Large intestine (tissue), 3 donors: ENCODE results near the gene HDDC2. TPM values are rescaled to one million over a fixed set of nuclear protein-coding genes. Genes with fewer than 3 reads are reported as not detected.

ENCODE experiments used
- DNase-seq, 2 donors: peaks; one replicate each; pipeline versions ENCODE4 v3.0.0 to v3.0.0-alpha.2; 2013
- H3K27ac ChIP-seq: one replicate; pipeline ENCODE4 v1.5.1; 2013; ENCODE audit warnings: low read length
- H3K27me3 ChIP-seq: 2 replicates; pipeline ENCODE4 v1.6.1; 2013; ENCODE audit warnings: low read length; ENCODE audit not compliant: control insufficient read depth, insufficient read depth
- H3K36me3 ChIP-seq: 2 replicates; pipeline ENCODE4 v1.6.1; 2013; ENCODE audit warnings: low read length; ENCODE audit not compliant: control insufficient read depth, insufficient read depth
- H3K4me1 ChIP-seq: one replicate; pipeline ENCODE4 v1.6.1; 2013; ENCODE audit warnings: low read length; ENCODE audit not compliant: control insufficient read depth, insufficient read depth
- H3K4me3 ChIP-seq: one replicate; pipeline ENCODE4 v1.5.1; 2013; ENCODE audit warnings: low read length
- H3K9me3 ChIP-seq: one replicate; pipeline ENCODE4 v1.6.1; 2013; ENCODE audit warnings: mild to moderate bottlenecking, low read depth, low read length, moderate library complexity; ENCODE audit not compliant: control insufficient read depth
- WGBS: methylation state at CpG from one replicate; pipeline ENCODE4 v1.1.5; 2013; ENCODE audit warnings: low lambda C conversion rate; ENCODE audit not compliant: insufficient coverage; 5-methylcytosine and 5-hydroxymethylcytosine counted together
- polyA plus RNA-seq: library from polyadenylated mRNA; unstranded; fragments of 120-200 nt; gene quantifications from one replicate; pipeline ENCODE4 v1.2.1, GENCODE V29; 2013

HDDC2 gene
- polyA plus RNA-seq, 1 donor, result 93.7 TPM

DNA sequence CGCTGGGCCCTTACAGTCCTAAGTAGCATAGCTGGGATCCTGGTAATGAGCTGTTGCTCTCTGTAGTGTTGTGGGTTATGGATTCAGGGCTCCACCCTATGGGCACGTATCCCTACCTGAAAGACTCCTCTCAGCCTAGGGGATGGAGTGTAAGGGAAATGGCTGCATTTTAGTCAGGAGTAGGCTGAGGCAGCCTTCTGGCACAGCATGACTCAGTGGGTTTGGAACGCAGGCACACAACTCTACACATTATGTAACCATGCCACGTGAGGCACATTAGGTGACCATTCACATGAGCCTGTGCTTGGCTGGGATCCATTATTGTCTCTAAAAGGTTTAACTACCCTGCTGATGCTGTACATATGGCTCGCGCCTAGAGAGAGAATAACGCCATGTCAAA, 27.8 kb downstream of the HDDC2 start:
- Histone ChIP-seq H3K27me3 (no peaks in the 10 kb centered on the region), H3K36me3 (peaks cover 32% of the 10 kb centered on the region), H3K4me1 (peaks cover 6% of the 10 kb centered on the region), H3K4me3 (no peak overlapping the region), H3K9me3 (no peaks in the 10 kb centered on the region), H3K27ac (no peak overlapping the region)
- DNase-seq, result no peak
- WGBS, result no CpG with 5 or more reads among the region's 7 CpGs

DNA sequence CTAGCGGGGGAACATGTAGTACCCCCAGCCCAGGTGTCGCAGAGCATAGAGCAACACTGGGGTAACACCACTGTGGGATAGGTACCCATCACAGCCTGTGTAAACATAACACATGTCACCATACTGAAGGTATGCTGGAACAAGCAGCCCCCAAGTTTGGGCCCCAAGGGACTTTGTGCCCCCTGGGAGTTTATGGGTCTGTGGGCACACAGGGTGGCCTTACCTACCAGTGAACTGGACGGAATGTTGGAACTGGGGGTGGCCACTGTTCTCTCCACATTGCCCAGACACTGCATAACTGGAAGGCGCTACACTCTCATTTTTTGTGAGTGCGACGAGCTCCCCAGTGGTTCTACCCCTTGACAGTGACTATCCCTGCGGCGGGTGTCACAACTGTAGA, 28.5 kb downstream of the HDDC2 start:
- Histone ChIP-seq H3K4me3 (no peak overlapping the region), H3K36me3 (peaks cover 32% of the 10 kb centered on the region), H3K9me3 (no peaks in the 10 kb centered on the region), H3K4me1 (peaks cover 6% of the 10 kb centered on the region), H3K27ac (no peak overlapping the region), H3K27me3 (no peaks in the 10 kb centered on the region)
- no peak for DNase-seq
- no CpG with 5 or more reads among the region's 8 CpGs for WGBS

DNA sequence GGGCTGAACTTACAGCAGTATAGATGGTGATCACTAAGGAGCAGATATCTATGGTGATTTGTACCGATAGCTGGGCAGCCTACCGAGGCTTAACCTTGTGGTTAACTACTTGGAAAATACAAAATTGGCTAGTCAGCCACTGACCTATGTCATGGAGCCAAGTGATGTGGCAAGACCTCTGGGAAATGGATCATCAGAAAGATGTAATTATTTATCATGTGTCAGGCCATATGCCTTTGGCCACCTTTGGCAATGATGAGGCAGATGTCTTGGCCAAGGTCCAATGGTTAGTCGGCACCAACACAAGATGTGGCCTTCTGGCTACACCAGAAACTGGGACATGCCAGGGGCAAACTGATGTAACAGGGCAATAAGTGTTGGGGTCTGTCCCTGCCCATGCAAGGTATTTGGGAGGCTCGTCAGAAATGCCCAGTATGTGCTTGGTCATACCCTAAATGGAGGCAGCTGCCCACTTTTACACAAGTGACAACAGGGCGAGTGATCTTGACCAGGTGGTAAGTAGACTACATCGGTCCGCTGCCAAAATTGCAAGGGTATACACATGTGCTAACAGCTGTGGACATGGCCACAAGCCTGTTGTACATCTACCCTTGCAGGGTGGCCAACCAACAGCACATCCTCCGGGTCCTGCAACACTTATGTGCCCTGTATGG, 30.1 kb downstream of the HDDC2 start:
- Histone ChIP-seq H3K27ac (no peak overlapping the region), H3K4me1 (peaks cover 6% of the 10 kb centered on the region), H3K9me3 (no peaks in the 10 kb centered on the region), H3K27me3 (no peaks in the 10 kb centered on the region), H3K4me3 (no peak overlapping the region), H3K36me3 (peaks cover 29% of the 10 kb centered on the region)
- DNase-seq, result no peak
- WGBS, result no CpG with 5 or more reads among the region's 8 CpGs

DNA sequence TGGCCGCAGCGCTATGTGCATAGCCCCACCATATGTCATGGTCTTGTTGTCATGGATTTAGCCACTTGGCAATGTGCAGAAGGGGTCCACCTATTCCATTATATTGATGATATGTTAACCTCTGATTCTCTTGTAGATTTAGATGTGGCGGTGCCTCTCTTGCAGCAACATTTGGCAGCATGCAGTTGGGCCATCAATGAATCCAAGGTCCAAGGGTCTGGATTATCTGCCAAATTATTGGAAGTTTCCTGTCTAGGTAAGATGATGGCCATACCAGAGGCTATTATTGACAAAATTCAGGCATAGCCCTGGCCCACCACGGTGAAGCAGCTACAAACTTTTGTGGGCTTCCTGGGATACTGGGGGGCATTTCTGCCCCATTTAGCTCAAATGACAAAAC, 31.4 kb downstream of the HDDC2 start:
- H3K27ac ChIP-seq, result no peak overlapping the region
- no CpG with 5 or more reads among the region's 4 CpGs for WGBS
- H3K4me1 ChIP-seq, result peaks cover 6% of the 10 kb centered on the region
- DNase-seq, result no peak
- H3K9me3 ChIP-seq, result no peaks in the 10 kb centered on the region
- no peak overlapping the region for H3K4me3 ChIP-seq
- H3K36me3 ChIP-seq, result peaks cover 22% of the 10 kb centered on the region
- no peaks in the 10 kb centered on the region for H3K27me3 ChIP-seq

DNA sequence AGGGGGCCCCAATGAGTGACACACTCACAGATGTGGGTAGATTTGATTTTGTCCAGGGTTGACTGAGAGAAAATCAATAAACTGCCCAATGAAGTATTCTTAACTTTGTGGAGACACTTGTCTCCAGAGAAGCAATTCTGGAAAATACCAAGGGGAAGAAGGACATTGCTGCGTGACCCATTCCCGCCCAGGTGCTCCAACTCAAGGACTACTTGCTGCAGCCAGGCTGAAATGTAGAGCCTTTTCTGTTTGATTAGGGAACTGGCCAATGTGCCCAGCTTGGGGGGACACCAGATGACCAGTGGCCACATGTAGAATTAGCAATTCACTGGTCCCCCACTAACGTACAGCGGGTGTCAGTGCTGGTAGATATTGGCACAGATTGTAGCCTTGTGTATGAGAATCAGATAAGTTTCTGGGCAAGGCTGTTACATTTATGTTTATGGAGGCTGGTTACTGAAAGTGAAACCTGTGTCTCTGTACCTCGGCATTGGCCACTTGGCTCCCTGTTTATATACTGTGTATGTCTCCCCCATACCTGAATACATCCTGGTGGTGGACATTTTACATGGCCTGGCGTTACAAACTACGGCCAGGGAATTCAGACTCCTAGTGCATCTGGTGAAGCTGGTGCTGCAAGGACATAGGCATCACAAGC, 32.3 kb downstream of the HDDC2 start:
- no peaks in the 10 kb centered on the region for H3K27me3 ChIP-seq
- H3K4me3 ChIP-seq, result no peak overlapping the region
- no CpG with 5 or more reads among the region's 7 CpGs for WGBS
- DNase-seq, result no peak
- peaks cover 24% of the 10 kb centered on the region for H3K36me3 ChIP-seq
- H3K9me3 ChIP-seq, result no peaks in the 10 kb centered on the region
- no peak overlapping the region for H3K27ac ChIP-seq
- peaks cover 6% of the 10 kb centered on the region for H3K4me1 ChIP-seq

DNA sequence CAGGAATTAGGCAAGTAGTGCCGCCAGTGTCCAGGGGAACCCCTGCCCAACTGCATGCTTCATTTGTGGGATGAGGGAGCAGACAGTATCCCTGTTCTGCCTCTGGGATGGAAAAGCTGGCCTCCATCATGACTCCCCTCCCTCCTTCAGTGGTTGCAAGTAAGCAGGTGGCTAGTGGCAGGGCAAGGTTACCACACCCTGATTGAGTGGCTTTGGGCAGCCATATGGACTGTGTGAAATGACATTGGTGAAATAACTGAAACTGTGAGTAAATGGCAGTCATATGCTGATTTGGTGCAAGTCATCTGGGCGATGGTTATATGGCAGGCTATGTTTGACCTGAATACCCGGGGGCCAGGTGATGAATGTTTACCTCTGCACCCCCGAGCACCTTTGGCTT, 33.0 kb downstream of the HDDC2 start:
- H3K9me3 ChIP-seq, result no peaks in the 10 kb centered on the region
- WGBS, result no CpG with 5 or more reads among the region's 4 CpGs
- no peak overlapping the region for H3K4me3 ChIP-seq
- no peak overlapping the region for H3K27ac ChIP-seq
- H3K36me3 ChIP-seq, result peaks cover 23% of the 10 kb centered on the region
- H3K27me3 ChIP-seq, result no peaks in the 10 kb centered on the region
- H3K4me1 ChIP-seq, result no peaks in the 10 kb centered on the region
- DNase-seq, result no peak

DNA sequence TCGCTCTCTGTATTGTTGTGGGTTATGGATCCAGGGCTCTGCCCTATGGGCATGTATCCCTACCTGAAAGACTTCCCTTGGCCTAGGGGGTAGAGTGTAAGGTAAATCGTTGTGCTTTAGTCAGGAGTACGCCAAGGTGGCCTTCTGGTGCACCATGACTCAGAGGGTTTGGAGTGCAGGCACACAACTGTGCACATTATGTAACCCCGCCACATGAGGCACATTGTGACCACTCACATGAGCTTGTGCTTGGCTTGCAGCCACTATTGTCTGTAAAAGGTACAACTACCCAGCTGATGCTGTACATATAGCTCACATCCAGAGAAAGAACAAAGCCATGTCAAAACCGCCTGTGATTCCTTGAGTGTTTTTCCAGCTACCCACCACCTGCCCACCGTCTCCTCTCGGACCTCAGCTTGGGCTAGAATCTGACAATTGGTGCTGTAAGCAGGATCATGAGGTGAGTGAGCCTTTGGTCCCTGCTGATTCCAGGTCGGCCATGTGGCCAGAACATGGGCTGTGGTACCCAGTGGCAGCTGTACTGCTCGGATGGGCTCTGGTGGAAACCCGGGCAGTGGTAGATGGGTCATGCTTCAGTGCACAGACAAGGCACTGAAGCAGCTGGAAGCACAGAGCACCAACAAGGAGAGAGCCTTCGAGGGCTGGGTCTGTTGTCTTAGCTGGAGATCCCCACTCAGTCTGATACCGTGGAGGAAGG, 33.8 kb downstream of the HDDC2 start:
- Histone ChIP-seq H3K27ac (no peak overlapping the region), H3K9me3 (no peaks in the 10 kb centered on the region), H3K36me3 (peaks cover 15% of the 10 kb centered on the region), H3K4me3 (no peak overlapping the region), H3K27me3 (no peaks in the 10 kb centered on the region), H3K4me1 (no peaks in the 10 kb centered on the region)
- no CpG with 5 or more reads among the region's 12 CpGs for WGBS
- no peak for DNase-seq

DNA sequence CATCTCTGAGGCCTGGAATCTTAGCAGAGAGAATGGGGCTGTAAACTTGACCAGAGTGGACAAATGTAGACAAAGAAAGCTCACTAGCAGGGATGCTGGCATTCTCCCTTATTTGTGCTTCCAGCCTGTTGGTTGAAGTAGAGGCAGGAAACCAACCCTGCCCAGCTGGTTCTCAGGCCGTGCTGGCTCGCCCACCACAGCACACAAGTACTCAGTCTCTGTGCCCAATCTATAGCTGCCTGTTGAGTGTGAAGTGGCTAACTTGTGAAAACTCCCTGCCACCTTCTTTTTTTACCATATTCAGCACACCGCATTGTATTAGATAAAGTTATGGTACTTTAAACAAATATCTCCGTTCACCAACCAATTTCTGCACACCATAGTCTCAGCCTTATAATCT, 37.3 kb downstream of the HDDC2 start:
- H3K27me3 ChIP-seq, result no peaks in the 10 kb centered on the region
- no peak for DNase-seq
- no peak overlapping the region for H3K4me3 ChIP-seq
- H3K4me1 ChIP-seq, result no peaks in the 10 kb centered on the region
- H3K36me3 ChIP-seq, result peaks cover 9% of the 10 kb centered on the region
- H3K9me3 ChIP-seq, result no peaks in the 10 kb centered on the region
- no peak overlapping the region for H3K27ac ChIP-seq
- WGBS, result 100% methylated on average over 1 of the region's 4 CpGs

DNA sequence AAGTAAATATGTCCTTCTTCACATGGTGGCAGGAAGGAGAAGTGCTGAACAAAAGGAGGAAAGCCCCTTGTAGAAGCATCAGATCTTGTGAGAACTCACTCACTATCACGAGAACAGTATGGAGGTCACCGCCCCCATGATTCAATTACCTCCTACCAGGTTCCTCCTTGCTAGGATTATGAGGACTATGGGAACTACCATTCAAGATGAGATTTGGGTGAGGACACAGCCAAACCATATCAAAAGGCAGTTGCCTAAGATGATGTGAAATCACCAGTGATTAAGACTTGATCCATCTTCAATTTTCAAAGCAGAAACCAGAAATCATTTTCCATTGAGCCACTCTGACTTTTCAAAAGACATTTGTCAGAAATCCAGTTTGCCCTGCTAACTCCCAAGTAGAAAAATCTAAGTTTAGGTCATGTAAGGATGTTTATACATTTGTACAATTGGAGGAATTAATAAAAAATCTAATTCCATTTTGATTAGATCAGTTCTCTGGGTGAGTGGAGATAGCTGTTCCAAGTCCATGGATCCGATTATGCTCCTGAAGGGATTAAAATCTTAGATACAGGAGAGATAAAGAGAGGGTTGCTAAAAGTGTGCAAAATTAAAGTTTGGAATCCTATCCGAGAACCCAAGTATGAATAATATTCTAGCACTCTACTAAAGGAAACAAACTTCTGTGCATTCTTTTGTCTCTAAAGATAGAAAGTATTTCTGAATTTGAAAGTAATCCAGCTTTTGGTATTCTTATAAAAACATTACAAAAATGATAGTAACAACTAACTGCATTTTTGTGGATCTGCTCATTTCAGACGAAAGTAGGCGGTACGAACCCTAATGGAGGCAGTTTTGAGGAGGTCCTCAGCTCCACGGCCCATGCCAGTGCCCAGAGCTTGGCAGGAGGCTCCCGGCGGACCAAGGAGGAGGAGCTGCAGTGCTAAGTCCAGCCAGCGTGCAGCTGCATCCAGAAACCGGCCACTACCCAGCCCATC, 39.5 kb downstream of the HDDC2 start:
- no peak for DNase-seq
- Histone ChIP-seq H3K4me1 (no peaks in the 10 kb centered on the region), H3K4me3 (no peak overlapping the region), H3K27me3 (no peaks in the 10 kb centered on the region), H3K27ac (no peak overlapping the region), H3K36me3 (peaks cover 14% of the 10 kb centered on the region), H3K9me3 (no peaks in the 10 kb centered on the region)
- WGBS, result 75% methylated on average over 4 of the region's 12 CpGs

DNA sequence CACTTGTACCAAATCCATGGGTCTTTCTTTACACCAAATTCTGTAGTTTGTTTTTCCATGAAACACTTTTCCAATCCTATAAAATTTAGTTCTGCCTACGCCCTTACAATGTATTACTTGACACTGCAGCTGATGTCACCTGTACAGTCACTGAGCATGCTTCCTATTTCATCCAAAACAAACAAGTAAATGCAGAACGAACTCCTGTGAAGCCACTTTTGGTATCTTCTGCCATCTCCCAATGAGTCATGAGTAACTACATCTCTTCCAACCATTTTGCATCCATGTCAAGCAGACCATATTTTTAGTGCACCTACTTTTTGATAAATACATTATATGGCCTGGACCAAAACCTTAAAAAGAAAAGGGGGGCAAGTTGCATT, 42.4 kb downstream of the HDDC2 start:
- no peak overlapping the region for H3K4me3 ChIP-seq
- H3K27me3 ChIP-seq, result no peaks in the 10 kb centered on the region
- H3K4me1 ChIP-seq, result no peaks in the 10 kb centered on the region
- 100% methylated on average over 1 of the region's 2 CpGs for WGBS
- H3K27ac ChIP-seq, result no peak overlapping the region
- DNase-seq, result no peak
- no peaks in the 10 kb centered on the region for H3K9me3 ChIP-seq
- peaks cover 11% of the 10 kb centered on the region for H3K36me3 ChIP-seq
